Left kidney (tissue), 8 donors: Measurements from ENCODE around the gene OOEP. TPM values are rescaled to one million over a fixed set of nuclear protein-coding genes. Genes with fewer than 3 reads are reported as not detected.
"Not testable (repeated sequence)": the region's sequence is repeated elsewhere in the genome, so short reads cannot be mapped to it uniquely, and the experiment has no call there.

ENCODE experiments used
- DNase-seq: peaks from one replicate; pipeline ENCODE4 v3.0.0-alpha.2; 2013
- long read RNA-seq, 8 donors: transcript quantifications; one replicate each; lab custom pipeline, GENCODE V29; 2026
- polyA plus RNA-seq: library from polyadenylated mRNA; unstranded; fragments of 120-200 nt; gene quantifications from one replicate; pipeline ENCODE4 v1.2.1, GENCODE V29; 2013; ENCODE audit not compliant: insufficient read length

Gene OOEP
- polyA plus RNA-seq: not detected
- long read RNA-seq, donor 1: 0 reads
- long read RNA-seq, donor 2: 0 reads
- long read RNA-seq, donor 3: 0 reads
- long read RNA-seq, donor 4: 0 reads
- long read RNA-seq, donor 5: 0 reads
- long read RNA-seq, donor 6: 0 reads
- long read RNA-seq, donor 7: 0 reads
- long read RNA-seq, donor 8: 0 reads

DNA sequence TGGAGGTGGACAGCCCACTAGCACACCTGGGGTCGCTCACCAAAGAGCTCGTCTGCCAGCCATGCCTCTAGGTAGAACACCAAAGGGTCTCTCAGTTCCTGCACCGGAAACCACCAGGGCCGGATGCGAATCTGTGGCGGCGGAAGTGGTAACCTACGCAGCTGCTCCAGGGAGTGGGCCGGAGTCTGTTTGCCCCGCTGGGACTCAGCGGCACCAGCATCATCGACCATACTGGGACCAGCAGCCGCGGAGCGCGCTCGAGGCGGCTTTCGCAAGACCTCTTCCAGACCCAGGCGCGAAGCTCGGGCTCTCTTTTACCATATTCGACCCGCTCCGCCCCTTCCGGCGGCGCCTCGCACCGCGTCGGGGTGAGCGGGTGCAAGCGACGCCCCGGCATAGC lies at the start of gene OOEP:
Gene OOEP (minus strand): TSS at position 335 of the 400 bp plus-strand sequence. CDS start 105 bp downstream, at position 230.
- no peak for DNase-seq

DNA sequence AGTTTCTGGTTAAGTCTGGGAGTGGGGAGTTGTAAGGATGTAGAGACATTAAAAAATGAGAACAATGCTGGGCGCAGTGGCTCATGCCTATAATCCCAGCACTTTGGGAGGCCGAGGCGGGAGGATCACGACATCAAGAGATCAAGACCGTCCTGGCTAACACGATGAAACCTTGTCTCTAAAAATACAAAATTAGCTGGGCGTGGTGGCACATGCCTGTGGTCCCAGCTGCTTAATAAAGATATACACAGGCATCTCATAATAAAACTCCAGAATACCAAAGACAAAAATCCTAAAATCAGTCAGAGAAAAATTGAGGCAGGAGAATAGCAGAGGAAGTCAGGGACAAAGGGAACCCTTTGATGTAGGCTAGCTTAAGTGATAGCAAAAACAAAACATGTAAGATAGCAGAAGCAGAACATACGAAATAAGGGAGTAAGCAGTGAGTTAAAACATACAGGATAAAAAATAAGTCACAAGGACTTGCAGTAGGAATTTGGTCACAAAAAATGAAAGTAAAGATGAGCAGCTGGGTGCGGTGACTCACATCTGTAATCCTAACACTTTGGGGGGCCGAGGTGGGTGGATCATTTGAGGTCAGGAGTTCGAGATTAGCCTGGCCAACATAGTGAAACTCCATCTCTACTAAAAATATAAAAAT lies 48.5 kb upstream of the OOEP start:
- no peak for DNase-seq

DNA sequence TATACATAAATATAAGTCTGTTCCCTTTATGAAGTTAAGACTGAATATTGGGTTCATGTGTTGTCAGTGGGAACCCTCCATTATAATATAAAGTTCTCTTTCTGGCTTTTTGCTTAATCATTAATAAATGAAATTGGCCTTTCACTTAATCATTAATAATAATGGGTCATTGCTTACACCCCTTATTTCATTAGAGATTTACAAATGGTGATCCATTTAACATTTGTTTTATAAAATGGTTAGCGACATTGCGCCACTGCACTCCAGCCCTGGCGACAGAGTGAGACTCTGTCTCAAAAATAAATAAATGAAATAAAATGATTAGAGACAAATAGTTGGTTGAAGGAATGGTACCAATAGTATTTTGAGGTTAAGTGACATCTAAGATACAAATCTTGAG lies 43.4 kb upstream of the OOEP start:
- no peak for DNase-seq

DNA sequence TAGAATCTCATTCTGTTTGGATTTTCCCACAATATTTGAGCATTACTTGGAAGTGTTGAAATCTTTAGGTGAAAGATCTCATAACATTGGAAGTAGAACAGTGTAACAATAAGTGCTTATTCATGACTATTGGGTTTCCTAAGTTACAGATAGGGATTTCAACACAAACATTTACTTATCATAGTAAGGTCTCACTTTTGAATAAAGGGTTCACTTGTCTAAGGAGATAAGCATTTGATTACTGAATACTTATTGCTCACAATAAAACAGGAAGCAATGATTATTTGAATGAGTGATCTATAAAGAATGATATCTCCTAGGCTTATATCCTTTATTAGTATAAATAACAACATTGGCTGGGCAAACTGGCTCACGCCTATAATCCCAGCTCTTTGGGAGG lies 39.7 kb upstream of the OOEP start:
- DNase-seq: no peak

DNA sequence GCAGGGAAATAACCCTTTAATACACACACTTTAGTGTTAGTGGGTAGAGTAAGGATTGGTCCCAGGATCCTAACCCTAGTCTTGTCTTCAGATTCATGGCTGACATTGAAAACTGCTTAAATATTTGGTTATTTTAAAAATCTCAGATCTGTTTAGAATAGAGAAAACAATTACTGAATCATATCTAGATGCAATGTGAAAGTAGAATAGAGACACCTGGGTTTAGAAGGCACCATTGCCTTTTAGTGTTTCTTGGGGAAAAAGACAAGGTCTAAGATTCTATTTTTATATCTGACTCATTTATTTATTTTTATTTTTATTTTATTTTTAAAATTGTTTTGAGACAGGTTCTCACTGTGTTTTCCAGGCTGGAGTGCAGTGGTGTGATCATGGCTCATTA lies 31.0 kb upstream of the OOEP start:
- DNase-seq: no peak

DNA sequence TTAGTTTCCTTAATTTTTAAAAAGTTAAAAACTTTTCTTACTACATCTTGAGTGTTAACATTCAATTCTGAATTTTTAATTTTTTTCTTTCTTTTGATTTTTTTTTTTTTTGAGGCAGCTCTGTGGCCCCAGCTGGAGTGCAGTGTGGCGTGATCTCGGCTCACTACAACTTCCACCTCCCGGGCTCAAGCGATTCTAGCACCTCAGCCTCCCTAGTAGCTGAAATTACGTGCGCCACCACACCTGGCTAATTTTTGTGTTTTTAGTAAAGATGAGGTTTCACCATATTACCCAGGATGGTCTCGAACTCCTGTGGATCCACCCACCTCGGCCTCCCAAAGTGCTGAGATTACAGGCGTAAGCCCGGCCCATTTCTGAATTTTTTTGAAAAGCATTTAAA lies 26.2 kb upstream of the OOEP start:
- no peak for DNase-seq

DNA sequence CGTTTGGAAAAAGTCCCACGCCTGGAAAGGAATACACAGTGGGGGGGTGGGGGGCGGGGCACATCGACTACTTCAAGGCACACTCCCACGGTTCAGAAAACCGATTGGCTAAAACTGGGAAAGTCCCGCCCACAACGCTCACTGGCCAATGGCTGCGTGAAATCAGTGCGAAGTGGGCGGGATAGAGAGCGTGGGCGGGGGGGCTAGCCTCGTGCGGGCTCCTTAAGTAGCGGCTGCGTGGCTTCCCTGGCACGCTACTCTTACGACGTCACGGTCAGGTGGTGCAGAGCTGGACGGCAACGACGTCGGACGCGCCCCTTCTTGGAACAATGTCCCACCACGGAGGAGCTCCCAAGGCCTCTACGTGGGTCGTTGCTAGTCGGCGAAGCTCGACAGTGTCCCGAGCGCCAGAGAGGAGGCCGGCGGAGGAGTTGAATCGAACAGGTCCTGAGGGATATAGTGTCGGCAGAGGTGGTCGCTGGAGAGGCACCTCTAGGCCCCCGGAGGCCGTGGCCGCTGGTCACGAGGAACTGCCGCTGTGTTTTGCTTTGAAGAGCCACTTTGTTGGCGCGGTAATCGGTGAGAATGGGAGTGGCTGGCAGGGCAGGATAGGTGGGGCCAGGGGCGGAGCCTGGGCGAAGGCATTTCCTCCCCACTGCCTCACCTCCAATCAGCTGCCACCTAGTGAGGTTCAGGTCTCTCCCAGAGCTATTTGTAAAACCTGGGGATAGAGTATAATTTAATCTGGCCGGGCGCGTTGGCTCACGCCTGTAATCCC lies 25.1 kb upstream of the OOEP start, which contains the start of gene DDX43:
Gene DDX43 (plus strand): TSS at position 252 of the 778 bp plus-strand sequence. CDS start 78 bp downstream, at position 330.
- no peak for DNase-seq

DNA sequence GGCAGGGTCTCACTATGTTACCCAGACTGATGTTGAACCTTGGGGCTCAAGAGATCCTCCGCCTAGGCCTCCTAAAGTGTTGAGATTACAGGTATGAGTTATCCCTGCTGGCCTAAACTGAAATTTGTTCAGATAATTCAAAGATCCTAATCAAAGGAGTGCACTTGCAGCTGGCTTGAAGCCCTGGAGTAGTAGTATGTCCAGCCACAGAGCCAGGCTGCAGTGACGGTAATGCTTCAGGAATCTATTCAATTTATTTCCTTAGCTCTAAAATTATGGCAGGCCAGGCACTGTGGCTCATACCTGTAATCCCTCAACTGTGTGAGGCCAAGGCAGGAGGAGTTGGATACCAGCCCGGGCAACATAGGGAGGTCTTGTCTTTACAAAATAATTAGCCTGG lies 23.6 kb upstream of the OOEP start:
- no peak for DNase-seq

DNA sequence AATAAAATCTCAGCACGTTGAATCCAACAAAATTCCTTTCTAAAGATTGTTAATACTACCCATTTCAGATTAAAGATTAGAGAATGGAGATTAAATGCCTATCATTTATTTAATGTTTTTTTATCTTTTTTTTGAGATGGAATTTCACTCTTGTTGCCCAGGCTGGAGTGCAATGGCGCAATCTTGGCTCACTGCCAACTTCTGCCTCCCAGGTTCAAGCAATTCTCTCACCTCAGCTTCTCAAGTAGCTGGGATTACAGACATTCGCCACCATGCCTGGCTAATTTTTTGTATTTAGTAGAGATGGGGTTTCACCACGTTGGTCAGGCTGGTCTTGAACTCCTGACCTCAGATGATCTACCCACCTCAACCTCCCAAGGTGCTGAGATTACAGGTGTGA lies 22.5 kb upstream of the OOEP start:
- not testable (repeated sequence) for DNase-seq

DNA sequence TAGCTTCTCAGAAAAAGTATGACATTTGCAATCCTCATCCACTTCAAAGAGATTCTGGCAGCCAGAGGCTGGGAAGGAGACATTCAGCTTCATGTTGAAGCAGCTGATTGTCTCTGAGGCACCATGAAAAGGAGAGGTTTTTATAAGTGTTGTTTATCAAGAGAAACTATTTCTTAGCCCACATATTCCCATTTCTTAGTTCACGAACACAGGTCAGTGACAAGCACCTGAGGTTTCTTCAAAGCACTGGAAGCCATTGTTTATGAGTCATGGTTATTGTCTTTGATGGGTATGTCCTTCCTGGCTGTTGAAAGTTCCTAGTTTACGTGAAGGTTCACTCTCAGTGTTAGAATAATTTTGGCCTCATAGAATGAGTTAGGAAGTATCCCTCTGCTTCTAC lies 22.0 kb upstream of the OOEP start:
- DNase-seq: no peak

DNA sequence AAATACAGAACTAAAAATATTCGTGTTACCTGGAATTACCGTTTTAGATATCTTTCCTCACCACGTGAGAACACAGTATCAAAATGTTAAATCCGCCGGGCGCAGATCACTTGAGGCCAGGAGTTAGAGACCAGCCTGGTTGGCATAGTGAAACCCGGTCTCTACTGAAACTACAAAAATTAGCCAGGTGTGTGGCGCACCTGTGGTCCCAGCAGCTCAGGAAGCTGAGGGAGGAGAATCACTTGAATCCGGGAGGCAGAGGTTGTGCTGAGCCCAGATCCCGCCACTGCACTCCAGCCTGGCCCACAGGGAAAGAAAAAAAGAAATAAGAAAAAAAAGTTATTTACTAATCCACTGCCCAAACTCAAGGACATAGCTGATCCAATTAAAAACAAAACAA lies 20.2 kb upstream of the OOEP start:
- DNase-seq: no peak

DNA sequence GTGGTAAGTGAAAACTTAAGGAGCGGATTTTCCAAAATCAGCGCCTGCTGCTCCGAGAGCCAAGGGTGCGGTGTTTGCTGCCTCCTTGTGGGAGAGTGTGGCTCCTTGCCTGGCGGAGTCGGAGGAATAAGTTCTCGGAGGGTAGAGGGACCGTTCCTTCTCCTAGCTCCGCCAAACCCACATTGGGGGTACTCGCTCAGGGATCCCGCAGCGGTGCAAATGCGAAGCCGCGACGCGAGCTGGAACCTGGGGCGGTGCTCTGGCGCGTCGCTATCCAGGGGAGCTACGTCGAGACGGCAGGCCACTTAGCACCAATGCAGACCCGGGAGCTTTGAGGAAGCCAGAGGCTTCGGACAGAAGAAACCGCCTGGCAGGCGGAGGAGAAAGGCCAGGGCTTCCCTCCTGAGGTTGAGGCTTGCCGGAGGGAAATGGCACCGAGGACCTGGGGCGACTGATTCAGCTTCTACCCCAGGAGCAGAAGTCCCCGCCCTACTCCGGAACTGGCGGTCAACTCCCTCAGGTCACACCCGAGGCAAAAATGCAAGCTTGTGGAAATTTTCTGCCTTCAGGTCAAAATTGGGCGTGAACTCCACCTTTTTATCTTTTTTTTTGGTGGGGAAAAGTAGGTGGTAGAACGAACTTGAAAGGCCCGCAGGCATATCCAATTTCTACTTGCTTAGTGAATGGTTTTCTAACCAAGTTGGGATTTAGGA lies 19.3 kb upstream of the OOEP start:
- peak; percentile 48 for DNase-seq

DNA sequence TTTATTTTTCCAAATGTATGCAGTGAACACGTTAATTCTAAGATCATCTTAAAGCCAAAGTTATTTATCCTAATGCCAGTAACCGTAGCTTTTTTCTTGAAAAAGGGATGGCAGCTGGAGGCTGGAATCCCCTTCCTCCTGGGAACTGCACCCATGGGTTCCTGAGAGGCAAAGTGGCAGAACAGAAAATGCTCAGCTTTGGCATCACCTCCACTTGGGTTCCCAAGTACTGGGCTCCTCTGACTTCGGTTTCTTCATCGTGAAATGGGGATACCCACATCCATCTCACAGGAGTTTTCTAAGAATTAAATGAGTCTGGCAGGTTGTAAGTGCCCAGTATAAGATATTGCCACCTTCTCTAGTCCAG lies 18.7 kb upstream of the OOEP start:
- no peak for DNase-seq

DNA sequence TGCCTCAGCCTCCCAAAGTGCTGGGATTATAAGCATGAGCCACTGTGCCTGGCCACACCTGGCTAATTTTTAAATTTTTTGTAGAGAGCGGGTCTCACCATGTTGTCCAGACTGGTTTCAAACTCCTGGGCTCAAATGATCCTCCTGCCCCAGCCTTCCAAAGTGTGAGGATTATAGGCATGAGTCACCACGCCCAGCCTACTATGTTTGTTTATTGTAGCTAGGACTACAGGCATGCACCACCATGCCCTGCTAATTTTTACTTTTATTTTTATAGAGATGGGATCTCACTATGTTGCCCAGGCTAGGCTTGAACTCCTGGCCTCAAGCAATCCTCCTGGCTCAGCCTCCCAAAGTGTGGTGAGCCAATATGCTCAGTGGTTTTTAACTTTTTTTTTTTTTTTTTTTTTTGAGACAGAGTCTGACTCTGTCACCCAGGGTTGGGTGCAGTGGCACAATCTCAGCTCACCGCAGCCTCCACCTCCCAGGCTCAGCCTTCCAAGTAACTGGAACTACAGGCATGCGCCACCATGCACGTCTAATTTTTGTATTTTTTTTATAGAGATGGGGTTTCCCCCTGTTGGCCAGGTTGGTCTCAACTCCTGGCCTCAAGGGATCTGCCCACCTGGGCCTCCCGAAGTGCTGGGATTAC lies 12.9 kb upstream of the OOEP start:
- no peak for DNase-seq

DNA sequence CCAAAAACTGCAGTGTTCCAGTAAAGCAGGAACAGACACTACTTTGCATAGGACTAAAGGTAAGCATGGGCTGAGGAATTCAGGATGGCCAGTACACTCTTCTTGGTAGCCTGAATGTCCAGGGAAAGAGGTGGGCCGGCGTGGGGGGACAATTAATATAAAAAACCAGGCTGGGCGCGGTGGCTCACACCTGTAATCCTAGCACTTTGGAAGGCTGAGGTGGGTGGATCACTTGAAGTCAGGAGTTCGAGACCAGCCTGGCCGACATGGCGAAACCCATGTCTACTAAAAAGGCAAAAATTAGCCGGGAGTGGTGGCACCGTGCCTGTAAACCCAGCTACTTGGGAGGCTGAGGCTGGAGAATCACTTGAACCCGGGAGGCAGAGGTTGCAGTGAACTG lies 11.8 kb upstream of the OOEP start:
- DNase-seq: not testable (repeated sequence)

DNA sequence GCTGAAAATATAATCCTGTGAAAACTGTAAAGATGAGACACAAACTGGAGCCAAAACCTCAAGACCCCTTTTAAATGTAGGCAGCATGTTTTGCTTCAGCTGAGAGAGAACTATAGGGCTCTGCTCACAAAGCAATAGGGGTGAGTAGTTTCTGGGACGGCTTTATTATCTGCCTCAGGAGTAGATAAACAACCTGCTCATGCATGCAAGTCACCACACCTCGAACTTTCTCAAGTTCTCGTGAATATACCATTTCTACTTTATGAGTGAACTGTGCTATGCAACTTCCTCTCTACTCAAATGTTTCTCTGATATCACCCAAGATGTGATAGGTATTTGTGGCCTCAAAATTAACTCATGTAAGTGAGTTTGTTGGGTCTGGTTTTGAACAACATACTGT lies 7.5 kb upstream of the OOEP start:
- DNase-seq: no peak

DNA sequence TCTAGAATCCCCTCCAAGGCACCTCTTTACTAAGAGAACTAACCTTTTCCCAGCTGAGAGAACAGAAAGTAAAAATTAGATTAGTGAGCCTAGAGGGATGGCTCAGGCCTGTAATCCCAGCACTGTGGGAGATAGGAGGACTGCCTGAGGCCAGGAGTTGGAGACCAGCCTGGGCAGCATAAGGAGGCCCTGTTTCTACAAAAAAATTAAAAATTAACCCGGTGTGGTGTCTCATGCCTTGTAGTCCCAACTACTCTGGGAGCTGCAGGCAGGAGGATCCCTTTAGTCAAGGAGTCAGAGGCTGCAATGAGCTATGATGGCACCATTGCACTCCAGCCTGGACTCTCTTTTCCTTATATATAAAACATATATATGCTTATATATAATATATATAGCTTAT lies 5.5 kb upstream of the OOEP start:
- DNase-seq: no peak

DNA sequence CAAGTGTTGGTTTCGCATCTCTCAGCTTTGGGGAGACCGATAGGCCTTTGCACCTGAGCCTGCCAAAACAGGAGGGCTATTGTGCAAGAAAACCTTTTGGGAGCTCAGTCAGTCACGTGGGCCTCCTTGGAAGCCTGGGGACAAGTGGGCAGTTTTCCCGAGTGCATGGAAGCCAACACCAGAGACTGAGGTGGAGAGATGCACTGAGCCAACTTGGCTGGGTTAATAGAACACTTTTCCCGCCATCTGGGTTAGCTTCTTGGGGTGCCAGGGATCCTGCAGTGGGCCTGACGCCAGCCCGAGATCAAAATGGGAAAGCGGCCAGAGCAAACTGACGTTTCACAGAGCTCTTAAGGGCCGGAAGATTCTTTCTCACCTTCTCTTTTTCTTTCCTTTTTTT lies 2.8 kb upstream of the OOEP start:
- no peak for DNase-seq

DNA sequence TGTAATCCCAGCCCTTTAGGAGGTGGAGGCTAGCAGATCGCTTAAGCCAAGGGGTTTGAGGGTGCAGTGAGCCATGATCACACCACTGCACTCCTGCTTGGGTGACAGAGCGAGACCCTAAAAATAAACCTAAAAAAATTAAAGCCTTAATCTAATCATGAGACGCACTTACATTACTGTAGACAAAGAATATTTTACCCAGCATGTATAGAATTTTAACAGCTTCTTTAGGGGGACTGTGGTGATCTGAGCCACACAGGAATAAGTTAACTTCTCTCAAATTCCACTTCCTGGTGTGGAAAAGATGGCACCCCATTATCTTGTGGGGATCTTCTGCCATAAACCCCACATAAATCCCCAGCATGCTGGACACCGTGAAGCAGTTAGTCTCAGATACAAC lies 2.3 kb upstream of the OOEP start:
- no peak for DNase-seq

DNA sequence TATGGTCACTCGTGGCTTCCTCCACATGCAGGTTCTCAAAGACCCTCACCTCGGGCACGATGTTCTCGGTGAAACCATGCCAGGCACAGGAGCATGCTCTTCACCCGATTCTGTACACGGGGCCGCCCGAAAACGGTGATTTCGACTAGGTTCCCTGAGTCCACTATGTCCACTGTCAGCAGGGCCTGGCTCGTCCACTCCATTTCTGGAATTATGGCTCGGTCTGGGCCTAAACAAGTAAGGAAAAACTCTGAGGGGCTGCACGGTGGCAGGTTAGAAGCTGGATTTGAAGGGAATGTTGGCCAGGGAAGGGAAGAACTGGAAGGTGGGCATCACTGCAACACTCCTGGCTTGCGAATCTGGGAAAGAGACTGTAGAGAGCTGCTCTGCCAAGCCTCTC lies 540 bp downstream of the OOEP start:
- no peak for DNase-seq

DNA sequence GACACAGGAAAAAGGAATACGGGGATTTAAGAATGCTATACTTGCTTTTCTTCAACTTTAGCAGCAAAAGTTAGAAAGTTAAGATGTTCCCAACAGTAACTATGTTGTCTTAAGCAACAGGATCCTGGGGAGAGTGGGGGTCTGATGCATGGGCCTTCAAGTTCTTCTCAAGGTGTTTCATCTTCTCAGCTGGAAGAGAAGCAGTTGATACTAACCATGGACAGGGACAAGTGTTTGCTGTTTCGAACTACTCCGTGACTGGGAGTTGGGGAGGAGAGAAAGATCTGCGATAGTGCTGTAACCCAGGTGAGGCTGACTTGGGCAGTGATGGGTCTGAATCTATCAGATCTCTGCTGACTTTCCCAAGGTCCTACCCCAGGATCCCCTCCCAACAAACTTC lies 1.0 kb downstream of the OOEP start:
- DNase-seq: no peak

DNA sequence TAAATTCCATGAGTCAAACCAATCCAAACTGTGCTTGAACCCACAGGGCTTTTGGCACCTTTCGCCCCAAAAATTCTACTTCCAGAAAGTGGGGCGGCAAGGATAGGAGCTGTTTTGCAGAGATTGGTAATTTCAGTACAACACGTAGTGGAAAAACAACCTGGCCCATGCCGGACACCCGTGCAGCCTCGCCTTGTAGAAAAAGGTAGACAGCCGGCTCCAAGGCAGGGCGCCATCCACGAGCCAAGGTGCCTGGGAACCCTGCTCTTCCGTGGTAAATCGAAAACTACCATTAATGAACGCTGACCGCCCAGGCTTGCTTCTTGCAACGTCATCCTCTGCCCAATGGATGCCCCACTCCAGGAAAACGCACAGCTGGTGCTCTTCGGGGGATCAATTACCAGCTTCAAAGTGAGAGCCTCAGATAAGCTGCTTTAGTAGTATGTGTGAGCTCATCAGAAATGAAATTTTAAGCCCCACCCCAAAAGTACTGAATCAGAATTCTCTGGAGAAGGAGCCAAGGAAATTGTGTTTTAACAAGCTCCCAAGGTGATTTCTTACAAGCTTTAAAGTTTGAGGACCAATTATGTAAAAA lies 1.8 kb downstream of the OOEP start:
- DNase-seq: no peak
